GM13977 (cell line): Measurements from ENCODE around the gene CLTRN.

Source experiments
- DNase-seq: peaks from one replicate; pipeline ENCODE4 v3.0.0; 2012; ENCODE audit warnings: low spot score
- CTCF ChIP-seq: IDR thresholded peaks from 2 replicates; pipeline ENCODE4 v1.5.1; 2012; ENCODE audit warnings: mild to moderate bottlenecking, control low read depth; ENCODE audit not compliant: insufficient read depth; ENCODE audit errors: extremely low read depth, missing control alignments
- in situ Hi-C: fragments of 300-500 bp; cut with MboI; formaldehyde crosslinking; loops from one replicate; pipeline ENCODE4 v1.12.0; 2022; ENCODE audit warnings: low sequenced_read_pairs, low pct_unique_long_range_greater_than_20kb, mixed read lengths, inconsistent platforms; ENCODE audit not compliant: unreplicated experiment

CLTRN gene

GRCh38 chrX:15605226-15605625 is 59.4 kb downstream of the CLTRN start:
- in situ Hi-C loops, result no loop called here

GRCh38 chrX:15602761-15603160 is 61.8 kb downstream of the CLTRN start:
- in situ Hi-C loops, result no loop called here
- DNase-seq, result no peak
- no peak for TF ChIP-seq CTCF

More at GRCh38 chrX:15605226-15605625, 59.4 kb downstream of the CLTRN start:
- no peak for DNase-seq
- no peak for TF ChIP-seq CTCF

- DNase-seq, result no peak
- in situ Hi-C loops, result no loop called here
- TF ChIP-seq CTCF, result no peak
Measured at GRCh38 chrX:15601932-15602331, 62.7 kb downstream of the CLTRN start.

GRCh38 chrX:15600745-15601144 is 63.9 kb downstream of the CLTRN start, which contains the start of gene ACE2:
Gene ACE2 (minus strand): TSS chrX:15600960. CDS start chrX:15600911, 49 bp downstream.
- in situ Hi-C loops, result no loop called here
- no peak for TF ChIP-seq CTCF
- no peak for DNase-seq

- TF ChIP-seq CTCF, result no peak
- no peak for DNase-seq
- in situ Hi-C loops, result no loop called here
Measured at GRCh38 chrX:15600049-15600448, 64.6 kb downstream of the CLTRN start.

- TF ChIP-seq CTCF, result no peak
- DNase-seq, result no peak
- in situ Hi-C loops, result no loop called here
Measured at GRCh38 chrX:15599461-15599860, 65.1 kb downstream of the CLTRN start.

- no peak for DNase-seq
- no peak for TF ChIP-seq CTCF
- in situ Hi-C loops, result no loop called here
Measured at GRCh38 chrX:15598026-15598425, 66.6 kb downstream of the CLTRN start.
